ENCODE data around the gene EXOC3.
"Not testable (repeated sequence)": the region's sequence is repeated elsewhere in the genome, so short reads cannot be mapped to it uniquely, and the experiment has no call there.

Gene EXOC3

GRCh38 chr5:500491-500890 is 57.5 kb downstream of the EXOC3 start:
- DNase-seq (ENCODE audit: low read depth in 2 of 2): no peak

GRCh38 chr5:501105-501830 is 58.3 kb downstream of the EXOC3 start:
- DNase-seq (ENCODE audit: low read depth in 2 of 2): no peak

GRCh38 chr5:501831-502184 is 58.8 kb downstream of the EXOC3 start:
- no peak for DNase-seq (ENCODE audit: low read depth in 2 of 2)

DNA sequence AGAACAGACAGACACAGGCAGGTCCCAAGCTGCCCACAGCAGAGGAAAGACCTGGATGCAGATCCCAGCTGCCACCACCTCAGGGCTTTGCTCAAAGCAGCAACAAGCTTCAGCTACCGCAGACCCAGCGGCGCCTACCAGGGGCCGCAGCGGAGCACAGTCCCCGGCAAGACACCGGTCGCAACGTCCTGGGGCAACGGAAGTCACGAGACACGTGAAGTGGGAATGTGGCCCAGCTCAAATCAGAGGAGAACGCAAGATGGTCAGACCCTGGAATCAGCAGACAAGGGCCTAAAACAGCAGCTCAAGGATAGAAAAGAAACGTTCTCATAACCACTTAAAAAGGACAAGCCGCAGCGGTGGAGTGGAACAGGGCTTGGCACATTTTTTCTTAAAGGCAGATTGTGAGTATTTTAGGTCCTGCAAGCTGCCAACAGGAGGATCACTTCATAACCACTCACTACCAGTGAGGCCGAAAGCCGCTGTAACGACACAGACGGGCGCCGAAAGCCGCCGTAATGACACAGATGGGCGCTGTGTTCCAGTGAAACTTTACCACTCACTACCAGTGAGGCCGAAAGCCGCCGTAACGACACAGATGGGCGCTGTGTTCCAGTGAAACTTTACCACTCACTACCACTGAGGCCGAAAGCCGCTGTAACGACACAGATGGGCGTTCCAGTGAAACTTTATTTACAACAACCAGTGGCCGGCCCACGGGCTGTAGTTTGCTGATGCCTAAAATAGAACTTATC is 59.5 kb downstream of the EXOC3 start:
- no peak for DNase-seq (ENCODE audit: low read depth in 2 of 2)

- DNase-seq (ENCODE audit: low read depth in 2 of 2): no peak
Observed at GRCh38 chr5:504326-505154, 61.6 kb downstream of the EXOC3 start.

GRCh38 chr5:505951-506525 is 63.1 kb downstream of the EXOC3 start:
- DNase-seq (ENCODE audit: low read depth in 2 of 2): no peak

DNA sequence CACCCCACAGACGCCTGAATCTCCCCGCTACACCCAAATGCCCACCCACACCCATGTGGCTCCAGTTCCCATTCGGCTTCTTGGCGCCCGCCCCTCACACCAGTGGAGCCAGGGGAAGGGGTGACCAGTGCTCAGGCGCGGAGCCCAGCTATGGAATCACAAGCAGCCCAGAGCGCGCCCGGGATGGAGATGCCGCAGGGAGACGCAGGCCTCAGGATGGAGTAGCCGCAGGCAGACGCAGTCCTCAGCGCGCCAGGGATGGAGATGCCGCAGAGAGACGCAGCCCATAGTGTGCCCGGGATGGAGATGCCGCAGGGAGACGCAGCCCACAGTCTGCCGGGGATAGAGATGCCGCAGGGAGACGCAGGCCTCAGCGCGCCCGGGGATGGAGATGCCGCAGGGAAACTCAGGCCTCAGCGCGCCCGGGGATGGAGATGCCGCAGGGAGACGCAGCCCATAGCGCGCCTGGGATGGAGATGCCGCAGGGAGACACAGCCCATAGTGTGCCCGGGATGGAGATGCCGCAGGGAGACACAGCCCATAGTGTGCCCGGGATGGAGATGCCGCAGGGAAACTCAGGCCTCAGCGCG is 65.1 kb downstream of the EXOC3 start:
- not testable (repeated sequence) for DNase-seq (ENCODE audit: low read depth in 2 of 2)

DNA sequence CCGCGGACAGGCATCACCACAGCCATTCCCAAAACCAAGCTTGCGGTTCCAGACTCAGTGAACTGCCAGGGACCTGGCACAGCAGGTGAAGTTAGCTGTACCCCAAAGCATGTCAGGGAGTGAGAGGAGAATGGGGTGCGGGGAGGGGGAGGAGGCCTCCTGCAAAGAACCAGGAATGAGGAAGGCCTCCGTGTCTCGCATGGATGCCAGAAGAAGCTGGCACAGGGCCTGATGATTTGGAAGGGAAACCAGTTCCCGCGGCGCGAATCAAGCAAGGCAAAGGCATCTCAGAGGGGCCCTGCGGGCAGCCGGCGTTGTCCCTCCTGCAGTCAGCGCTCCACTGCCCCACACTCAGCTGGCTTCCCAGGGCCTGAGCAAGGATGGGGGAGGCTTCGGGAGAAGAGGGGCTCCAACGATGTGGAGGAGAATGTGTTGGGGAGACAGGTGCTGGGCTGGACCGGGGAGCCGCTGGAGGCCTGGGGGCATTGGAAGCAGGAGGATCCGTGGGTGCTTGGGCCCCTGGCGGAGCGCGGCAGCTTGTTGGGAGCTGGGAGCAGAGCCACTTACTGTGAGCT is 66.7 kb downstream of the EXOC3 start:
- DNase-seq (ENCODE audit: low read depth in 2 of 2): no peak

GRCh38 chr5:510521-510920 is 67.5 kb downstream of the EXOC3 start:
- DNase-seq (ENCODE audit: low read depth in 2 of 2): no peak

DNA sequence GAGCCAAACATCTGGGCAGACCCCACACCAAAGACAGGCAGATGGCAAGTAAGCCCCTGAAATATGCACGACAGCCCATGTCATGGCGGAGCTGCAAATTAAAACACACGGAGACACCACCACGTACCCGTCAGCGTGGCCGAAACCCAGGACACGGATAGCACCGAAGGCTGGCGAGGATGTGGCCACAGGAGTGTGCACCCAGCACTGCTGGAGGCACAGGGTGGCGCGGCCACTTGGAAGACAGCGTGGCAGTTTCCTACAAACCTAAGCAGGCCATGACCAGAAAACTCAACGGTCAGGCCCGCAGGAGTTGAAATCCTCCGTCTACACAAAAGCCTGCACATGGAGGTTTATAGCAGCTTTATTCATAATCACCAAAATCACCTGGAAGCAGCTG is 68.5 kb downstream of the EXOC3 start:
- DNase-seq (ENCODE audit: low read depth in 2 of 2): no peak

- no peak for DNase-seq (ENCODE audit: low read depth in 2 of 2)
Observed at GRCh38 chr5:513216-514100, 70.5 kb downstream of the EXOC3 start.

- DNase-seq (ENCODE audit: low read depth in 2 of 2): no peak
Observed at GRCh38 chr5:514101-514485, 71.1 kb downstream of the EXOC3 start.

- DNase-seq (ENCODE audit: low read depth in 2 of 2): no peak
Observed at GRCh38 chr5:514673-515072, 71.7 kb downstream of the EXOC3 start.

DNA sequence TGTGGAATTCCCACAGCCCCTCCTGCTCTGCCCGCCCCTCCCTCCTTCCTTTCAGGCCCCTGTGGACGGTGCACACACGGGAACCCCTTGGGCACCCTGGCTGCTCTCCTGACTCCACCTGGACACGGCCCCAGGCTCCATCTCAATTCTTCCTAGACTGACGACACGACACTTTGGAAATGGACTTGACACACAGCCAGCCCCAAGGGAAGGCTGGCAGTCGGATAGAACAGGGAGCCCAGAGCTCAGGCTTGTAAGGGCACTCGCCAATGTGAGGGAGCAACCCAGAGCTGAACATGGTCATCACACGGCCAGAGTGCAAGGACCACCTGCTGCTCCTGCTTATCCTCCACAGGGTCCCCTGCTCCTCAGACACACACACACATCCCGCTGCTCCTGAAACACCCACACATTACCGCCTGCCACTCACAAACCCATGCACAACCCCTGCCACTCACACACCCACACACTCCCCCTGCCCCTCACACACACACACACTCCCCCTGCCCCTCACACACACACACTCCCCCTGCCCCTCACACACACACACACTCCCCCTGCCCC is 72.4 kb downstream of the EXOC3 start:
- no peak for DNase-seq (ENCODE audit: low read depth in 2 of 2)

- DNase-seq (ENCODE audit: low read depth in 2 of 2): no peak
Observed at GRCh38 chr5:516338-516925, 73.5 kb downstream of the EXOC3 start.
